B cell (primary cell): Measurements from ENCODE around the gene CARMIL1. TPM values are rescaled to one million over a fixed set of nuclear protein-coding genes. Genes with fewer than 3 reads are reported as not detected.

Experiments
- ATAC-seq: fragments of 200-7000 bp; cut with Tn5 transposase; one replicate; pipeline ENCODE4 v1.10.0; 2021; ENCODE audit warnings: low read depth, mild to moderate bottlenecking, moderate number of reproducible peaks, moderate library complexity
- CTCF ChIA-PET: fragments of 350-600 bp; sonication (Branson Sonifier 250); formaldehyde crosslinking; loops from one replicate; lab custom pipeline; 2021; ENCODE audit warnings: antibody characterized with exemption, inconsistent platforms; lab: Charles Lee
- POLR2A ChIA-PET: fragments of 350-600 bp; sonication (Branson Sonifier 250); formaldehyde crosslinking; loops from one replicate; lab custom pipeline; 2021; ENCODE audit warnings: antibody characterized with exemption; lab: Charles Lee
- DNase-seq: peaks from one replicate; pipeline ENCODE4 v3.0.0; 2013
- H2AFZ ChIP-seq: 2 replicates; pipeline ENCODE4 v1.6.1; 2012; ENCODE audit warnings: mild to moderate bottlenecking, low read depth, low read length; ENCODE audit not compliant: insufficient read depth, poor library complexity, severe bottlenecking
- H3K27ac ChIP-seq, 2 donors: 1 replicate in 1 of 2; 2 replicates in 1 of 2; pipeline ENCODE4 v1.5.1; 2012 to 2013; ENCODE audit warnings: low read length in 2 of 2, mild to moderate bottlenecking in 2 of 2, moderate library complexity in 1 of 2
- H3K27me3 ChIP-seq, 4 experiments: fragments of 200-600 bp in 1 of 4; sonication (generic) in 1 of 4; replicated peaks in 1 of 4; 1 replicate in 2 of 4; 2 replicates in 2 of 4; pipeline versions ENCODE4 v1.6.1 to v1.7.0; 2013 to 2016; ENCODE audit warnings: low read length in 3 of 4, mild to moderate bottlenecking in 2 of 4, mixed read lengths in 1 of 4, moderate library complexity in 1 of 4; ENCODE audit not compliant: insufficient read depth in 4 of 4, control insufficient read depth in 3 of 4; ENCODE audit errors: control extremely low read depth in 1 of 4
- H3K36me3 ChIP-seq, 2 experiments: replicated peaks in 1 of 2; 1 replicate in 1 of 2; 2 replicates in 1 of 2; pipeline versions ENCODE4 v1.6.1 to v1.7.1; 2013; ENCODE audit warnings: low read length in 1 of 2; ENCODE audit not compliant: insufficient read depth in 2 of 2, control insufficient read depth in 1 of 2; ENCODE audit errors: control extremely low read depth in 1 of 2, extremely low read depth in 1 of 2
- H3K4me1 ChIP-seq, 2 donors: fragments of 200-600 bp in 1 of 2; sonication (generic) in 1 of 2; 1 replicate in 1 of 2; 2 replicates in 1 of 2; pipeline versions ENCODE4 v1.5.1 to v1.6.1; 2013 to 2017; ENCODE audit warnings: low read length in 2 of 2; ENCODE audit not compliant: control insufficient read depth in 2 of 2, insufficient read depth in 2 of 2
- H3K4me2 ChIP-seq: replicated peaks from 2 replicates; pipeline ENCODE3; 2012; ENCODE audit warnings: mild to moderate bottlenecking, low read depth, low read length; ENCODE audit not compliant: poor library complexity, severe bottlenecking
- H3K4me3 ChIP-seq, 5 experiments: fragments of 200-600 bp in 1 of 5; sonication (generic) in 1 of 5; 1 replicate in 3 of 5; 2 replicates in 2 of 5; pipeline versions ENCODE4 v1.5.1 to v1.7.0; 2011 to 2016; ENCODE audit warnings: low read length in 4 of 5, mild to moderate bottlenecking in 4 of 5, low read depth in 2 of 5, control low read depth in 1 of 5, moderate library complexity in 1 of 5; ENCODE audit not compliant: insufficient read depth in 1 of 5; ENCODE audit errors: control extremely low read depth in 1 of 5, extremely low read depth in 1 of 5
- H3K79me2 ChIP-seq: fragments of 200-600 bp; sonication (generic); one replicate; pipeline ENCODE4 v1.6.0; 2016; ENCODE audit warnings: low read length; ENCODE audit not compliant: control insufficient read depth, insufficient read depth
- H3K9ac ChIP-seq: fragments of 200-600 bp; sonication (generic); 2 replicates; pipeline ENCODE4 v1.6.1; 2017; ENCODE audit warnings: mild to moderate bottlenecking, low read length, moderate library complexity
- H3K9me3 ChIP-seq, 3 donors: one replicate each; pipeline versions ENCODE4 v1.6.1 to v1.7.1; 2013; ENCODE audit warnings: low read length in 2 of 3; ENCODE audit not compliant: control insufficient read depth in 2 of 3, insufficient read depth in 1 of 3; ENCODE audit errors: control extremely low read depth in 1 of 3
- H4K20me1 ChIP-seq: 2 replicates; pipeline ENCODE4 v1.6.0; 2012; ENCODE audit warnings: mild to moderate bottlenecking, low read length; ENCODE audit not compliant: insufficient read depth, control insufficient read depth, poor library complexity, severe bottlenecking
- H3K27ac Mint-ChIP-seq: one replicate; pipeline ENCODE4 v1.8.0; 2021; ENCODE audit warnings: mixed read lengths
- H3K27me3 Mint-ChIP-seq: one replicate; pipeline ENCODE4 v1.8.0; 2021; ENCODE audit warnings: mixed read lengths
- H3K4me1 Mint-ChIP-seq: one replicate; pipeline ENCODE4 v1.8.0; 2021; ENCODE audit warnings: mixed read lengths
- H3K4me3 Mint-ChIP-seq: one replicate; pipeline ENCODE4 v1.8.0; 2021; ENCODE audit warnings: mixed read lengths
- H3K9me3 Mint-ChIP-seq: one replicate; pipeline ENCODE4 v1.8.0; 2022; ENCODE audit warnings: mixed read lengths; ENCODE audit not compliant: insufficient read depth
- EZH2 ChIP-seq: IDR thresholded peaks from 2 replicates; pipeline ENCODE4 v1.6.1; 2012; ENCODE audit warnings: borderline replicate concordance, low read depth, mild to moderate bottlenecking, moderate library complexity, low read length; ENCODE audit not compliant: insufficient read depth, poor library complexity, severe bottlenecking
- WGBS: methylation state at CpG from one replicate; pipeline ENCODE4 v1.1.5; 2013; ENCODE audit warnings: missing lambda C conversion rate; ENCODE audit not compliant: insufficient coverage; 5-methylcytosine and 5-hydroxymethylcytosine counted together
- intact Hi-C: fragments of 100-400 bp; cut with micrococcal nuclease; formaldehyde crosslinking; loops from one replicate; pipeline ENCODE4 v1.10.0; 2022
- polyA plus RNA-seq: library from polyadenylated mRNA; depleted of rRNA; stranded (reverse); fragments of >200 nt; gene quantifications from 2 replicates; pipeline ENCODE4 v1.2.3, GENCODE V29; 2012
- total RNA-seq, 2 donors: library from RNA; stranded (reverse); fragments of 120-200 nt in 1 of 2; gene quantifications; 1 replicate in 1 of 2; 2 replicates in 1 of 2; pipeline versions ENCODE4 v1.2.3 to v1.2.4, GENCODE V29; 2013 to 2022
- TF ChIP-seq, protein P1 (sequence below): fragments of 200-600 bp; IDR thresholded peaks from one replicate; pipeline ENCODE4 v1.8.0; 2022; ENCODE audit warnings: antibody characterized with exemption, mild to moderate bottlenecking

CARMIL1 gene
- total and polyA plus RNA-seq, 2 donors (not counting 1 experiment from before 2014, with no cell fraction given), result 7.5 to 11.0 TPM

DNA sequence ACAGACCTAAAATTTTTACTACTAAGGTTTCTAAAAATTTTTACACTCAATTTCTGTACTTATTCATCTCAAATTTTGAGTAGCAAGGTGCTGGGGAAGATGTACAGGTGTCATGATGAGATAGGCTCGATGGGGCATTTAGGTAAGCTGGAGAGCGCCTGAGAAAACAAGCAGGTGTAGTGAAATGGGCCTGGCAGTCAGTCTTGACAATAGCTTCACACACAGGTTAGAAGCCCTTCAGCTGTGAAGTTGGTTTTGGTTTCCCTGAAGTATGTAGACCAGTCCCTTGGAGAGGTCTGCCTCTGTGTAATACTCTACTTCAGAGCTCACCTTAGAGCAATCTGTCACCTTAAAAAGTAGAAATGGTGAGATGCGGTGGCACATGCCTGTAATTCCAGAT lies 228.9 kb downstream of the CARMIL1 start:
- ChIA-PET POLR2A (no interaction called here), CTCF (interaction anchor here (1.1 kb wide), 1 partner anchor 14 kb away, joined by 4 read pairs; no protein-coding TSS in a partner anchor)
- Mint-ChIP-seq H3K27me3 (no peaks in the 10 kb centered on the region), H3K27ac (no peak overlapping the region), H3K4me1 (no peaks in the 10 kb centered on the region), H3K4me3 (no peak overlapping the region), H3K9me3 (no peaks in the 10 kb centered on the region)
- Histone ChIP-seq H3K27ac (no peak overlapping the region), H3K36me3 (no peaks in the 10 kb centered on the region), H3K79me2 (no peaks in the 10 kb centered on the region), H3K4me3 (no peak overlapping the region), H4K20me1 (no peaks in the 10 kb centered on the region), H3K4me2 (no peak overlapping the region), H2AFZ (no peak overlapping the region), H3K9me3 (no peaks in the 10 kb centered on the region), H3K9ac (no peak overlapping the region), H3K27me3 (no peaks in the 10 kb centered on the region), H3K4me1 (no peaks in the 10 kb centered on the region)
- intact Hi-C loops, result no loop called here
- TF ChIP-seq, protein P1, sequence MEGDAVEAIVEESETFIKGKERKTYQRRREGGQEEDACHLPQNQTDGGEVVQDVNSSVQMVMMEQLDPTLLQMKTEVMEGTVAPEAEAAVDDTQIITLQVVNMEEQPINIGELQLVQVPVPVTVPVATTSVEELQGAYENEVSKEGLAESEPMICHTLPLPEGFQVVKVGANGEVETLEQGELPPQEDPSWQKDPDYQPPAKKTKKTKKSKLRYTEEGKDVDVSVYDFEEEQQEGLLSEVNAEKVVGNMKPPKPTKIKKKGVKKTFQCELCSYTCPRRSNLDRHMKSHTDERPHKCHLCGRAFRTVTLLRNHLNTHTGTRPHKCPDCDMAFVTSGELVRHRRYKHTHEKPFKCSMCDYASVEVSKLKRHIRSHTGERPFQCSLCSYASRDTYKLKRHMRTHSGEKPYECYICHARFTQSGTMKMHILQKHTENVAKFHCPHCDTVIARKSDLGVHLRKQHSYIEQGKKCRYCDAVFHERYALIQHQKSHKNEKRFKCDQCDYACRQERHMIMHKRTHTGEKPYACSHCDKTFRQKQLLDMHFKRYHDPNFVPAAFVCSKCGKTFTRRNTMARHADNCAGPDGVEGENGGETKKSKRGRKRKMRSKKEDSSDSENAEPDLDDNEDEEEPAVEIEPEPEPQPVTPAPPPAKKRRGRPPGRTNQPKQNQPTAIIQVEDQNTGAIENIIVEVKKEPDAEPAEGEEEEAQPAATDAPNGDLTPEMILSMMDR, result no peak
- TF ChIP-seq EZH2, result no peak
- WGBS, result 81% methylated on average over 3 of the region's 3 CpGs
- DNase-seq, result no peak
- ATAC-seq, result no peak

DNA sequence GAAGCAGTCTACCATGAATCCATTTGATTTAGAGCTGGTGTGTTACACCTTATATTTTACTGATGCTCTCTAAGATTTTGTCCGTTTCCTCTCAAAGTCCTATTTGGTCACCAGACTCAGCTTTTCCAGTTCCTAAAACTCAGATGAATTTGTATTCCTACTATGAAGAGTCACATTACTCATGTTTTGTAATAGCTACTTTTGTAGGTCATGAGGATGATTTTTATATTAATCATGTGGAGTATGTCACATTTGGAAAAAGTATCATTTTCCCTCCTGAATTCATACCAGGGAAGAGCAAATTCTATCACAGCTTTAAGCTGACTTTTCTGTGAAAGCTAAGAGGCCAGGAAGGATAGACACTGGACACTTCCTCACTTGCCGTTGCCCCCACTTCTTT lies 232.2 kb downstream of the CARMIL1 start:
- Histone ChIP-seq H3K9ac (no peak overlapping the region), H3K36me3 (no peaks in the 10 kb centered on the region), H3K27ac (no peak overlapping the region), H2AFZ (no peak overlapping the region), H3K9me3 (no peaks in the 10 kb centered on the region), H3K4me2 (no peak overlapping the region), H3K79me2 (no peaks in the 10 kb centered on the region), H3K4me1 (no peaks in the 10 kb centered on the region), H4K20me1 (no peaks in the 10 kb centered on the region), H3K4me3 (no peak overlapping the region), H3K27me3 (no peaks in the 10 kb centered on the region)
- TF ChIP-seq, protein P1, result no peak
- no peak for TF ChIP-seq EZH2
- Mint-ChIP-seq H3K27me3 (no peaks in the 10 kb centered on the region), H3K9me3 (no peaks in the 10 kb centered on the region), H3K27ac (no peak overlapping the region), H3K4me1 (no peaks in the 10 kb centered on the region), H3K4me3 (no peak overlapping the region)
- POLR2A ChIA-PET, result no interaction called here
- WGBS, result 100% methylated on average over 1 of the region's 2 CpGs
- CTCF ChIA-PET, result interaction anchor here (2.0 to 2.2 kb wide), 2 partner anchors 246 to 288 kb away, joined by 5 read pairs; no protein-coding TSS in a partner anchor
- DNase-seq, result no peak
- ATAC-seq, result no peak
- intact Hi-C loops, result no loop called here
